GM18517 (cell line): ENCODE measurements around the gene CEACAM8.
"Not testable (repeated sequence)": the region's sequence is repeated elsewhere in the genome, so short reads cannot be mapped to it uniquely, and the experiment has no call there.

Experiments used
- ATAC-seq: cut with Tn5 transposase; IDR thresholded peaks from one replicate; pipeline ENCODE4 v1.9.1; 2021; ENCODE audit warnings: mild to moderate bottlenecking, moderate library complexity; ENCODE audit not compliant: unreplicated experiment

CEACAM8 gene

DNA sequence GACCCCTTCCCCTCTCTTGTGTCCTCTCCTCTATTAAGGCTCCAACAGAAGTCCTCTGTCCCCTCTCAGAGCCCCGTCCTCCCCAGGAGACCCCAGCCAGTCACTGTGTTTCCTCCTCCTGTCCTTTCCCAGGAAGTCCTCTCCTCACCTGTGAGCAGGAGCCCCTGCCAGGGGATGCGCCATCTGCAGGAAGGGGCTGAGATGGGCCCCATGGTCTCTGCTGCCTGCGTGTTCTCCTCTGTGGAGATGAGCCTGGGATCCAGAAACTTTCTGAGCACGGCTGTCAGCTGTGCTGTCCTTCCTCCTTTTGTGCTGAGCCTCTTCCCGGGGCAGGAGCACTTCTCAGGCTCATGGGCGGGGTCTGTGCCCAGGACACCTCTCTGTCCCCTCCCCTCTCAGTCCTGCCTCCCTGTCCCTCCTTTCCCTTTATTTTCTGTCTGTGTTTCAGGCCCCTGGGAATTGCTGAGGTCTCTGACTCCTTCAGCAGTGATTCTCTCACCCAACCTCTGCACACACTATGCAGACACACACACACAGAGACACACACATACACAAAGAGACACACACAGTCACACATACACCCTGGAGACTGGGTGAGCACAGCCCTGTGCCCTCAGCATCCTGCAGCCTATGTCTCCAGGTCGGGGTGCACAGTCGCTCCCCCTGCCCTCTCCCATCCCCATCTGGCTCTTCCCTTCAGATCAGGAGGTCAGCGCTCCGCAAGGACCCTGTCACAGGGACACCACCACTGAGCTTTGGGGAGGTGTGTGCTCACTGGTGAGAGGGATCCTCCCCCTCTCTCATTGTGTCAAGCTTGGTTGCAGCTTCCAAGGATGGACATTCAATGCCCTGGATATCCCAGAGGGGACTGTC, at the start of gene CEACAM8:
Gene CEACAM8, minus strand, starts transcription at position 308 of the 873 bp plus-strand sequence. Its CDS starts 96 bp downstream, at position 212.
- no peak for ATAC-seq

DNA sequence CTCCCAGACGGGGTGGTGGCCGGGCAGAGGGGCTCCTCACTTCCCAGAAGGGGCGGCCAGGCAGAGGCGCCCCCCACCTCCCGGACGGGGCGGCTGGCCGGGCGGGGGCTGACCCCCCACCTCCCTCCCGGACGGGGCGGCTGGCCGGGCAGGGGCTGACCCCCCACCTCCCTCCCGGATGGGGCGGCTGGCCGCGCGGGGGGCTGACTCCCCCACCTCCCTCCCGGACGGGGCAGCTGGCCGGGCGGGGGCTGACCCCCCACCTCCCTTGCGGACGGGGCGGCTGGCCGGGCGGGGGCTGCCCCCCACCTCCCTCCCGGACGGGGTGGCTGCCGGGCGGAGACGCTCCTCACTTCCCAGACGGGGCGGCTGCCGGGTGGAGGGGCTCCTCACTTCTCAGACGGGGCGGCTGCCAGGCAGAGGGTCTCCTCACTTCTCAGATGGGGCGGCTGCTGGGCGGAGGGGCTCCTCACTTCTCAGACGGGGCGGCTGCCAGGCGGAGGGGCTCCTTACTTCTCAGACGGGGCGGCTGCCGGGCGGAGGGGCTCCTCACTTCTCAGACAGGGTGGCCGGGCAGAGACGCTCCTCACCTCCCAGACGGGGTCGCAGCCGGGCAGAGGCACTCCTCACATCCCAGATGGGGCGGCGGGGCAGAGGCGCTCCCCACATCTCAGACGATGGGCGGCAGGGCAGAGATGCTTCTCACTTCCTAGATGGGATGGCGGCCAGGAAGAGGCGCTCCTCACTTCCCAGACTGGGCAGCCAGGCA, 44.8 kb upstream of the CEACAM8 start:
- ATAC-seq: not testable (repeated sequence)

- no peak for ATAC-seq
Observed at GRCh38 chr19:42635233-42635539, 40.5 kb upstream of the CEACAM8 start.

- ATAC-seq: no peak
Observed at GRCh38 chr19:42634409-42635232, 39.9 kb upstream of the CEACAM8 start.

GRCh38 chr19:42629191-42629590, 34.5 kb upstream of the CEACAM8 start:
- ATAC-seq: no peak

DNA sequence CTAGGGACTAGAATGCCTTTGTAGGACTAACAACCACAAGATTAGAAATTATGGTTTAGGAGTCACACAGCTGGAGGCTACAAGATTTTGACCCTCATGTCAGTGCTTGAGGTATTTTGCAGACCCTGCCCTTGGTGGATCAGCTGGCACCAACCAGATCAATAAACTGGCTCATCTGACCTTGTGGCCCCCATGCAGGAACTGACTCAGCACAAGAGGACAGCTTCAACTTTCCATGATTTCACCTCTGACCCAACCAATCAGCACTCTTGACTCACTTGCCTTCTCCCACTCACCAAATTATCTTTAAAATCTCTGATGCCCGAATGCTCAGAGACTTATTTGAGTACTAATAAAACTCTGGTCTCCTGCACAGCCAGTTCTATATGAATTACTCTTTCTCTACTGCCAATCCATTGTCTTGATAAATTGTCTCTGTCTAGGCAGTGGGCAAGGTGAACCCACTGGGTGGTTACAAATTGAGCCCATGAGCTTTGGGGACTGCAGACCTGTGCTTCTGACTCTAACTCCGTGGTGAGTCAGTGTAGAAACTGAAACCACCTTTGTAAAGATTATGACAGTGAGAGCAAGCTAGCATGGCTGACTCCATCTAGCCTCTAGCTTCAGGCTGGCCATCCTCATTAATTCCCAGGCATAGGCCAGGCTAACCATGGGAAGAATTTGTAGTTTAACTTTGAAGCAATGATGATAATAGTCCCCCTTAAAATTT, 33.9 kb upstream of the CEACAM8 start:
- no peak for ATAC-seq

GRCh38 chr19:42627916-42628315, 33.2 kb upstream of the CEACAM8 start:
- ATAC-seq: no peak

DNA sequence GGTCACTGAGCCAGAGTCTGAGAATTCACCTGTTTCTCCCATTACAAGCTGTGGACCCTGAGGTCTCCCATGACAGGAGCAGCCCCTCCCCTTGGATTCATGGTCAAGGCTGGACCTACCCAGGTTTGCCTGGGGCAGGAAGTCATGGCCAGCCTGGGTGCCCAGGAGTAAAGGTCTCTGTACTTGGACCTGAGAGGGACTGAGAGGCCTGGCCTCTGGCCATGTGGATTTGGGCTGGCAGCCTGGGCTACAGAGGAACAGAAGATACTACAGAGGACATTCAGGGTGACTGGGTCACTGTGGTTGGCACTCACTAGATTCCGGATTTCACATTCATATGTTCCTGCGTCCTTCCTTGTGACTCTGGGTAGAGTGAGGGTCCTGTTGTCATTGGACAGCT, 31.5 kb upstream of the CEACAM8 start:
- ATAC-seq: no peak

GRCh38 chr19:42619271-42619670, 24.5 kb upstream of the CEACAM8 start:
- no peak for ATAC-seq

DNA sequence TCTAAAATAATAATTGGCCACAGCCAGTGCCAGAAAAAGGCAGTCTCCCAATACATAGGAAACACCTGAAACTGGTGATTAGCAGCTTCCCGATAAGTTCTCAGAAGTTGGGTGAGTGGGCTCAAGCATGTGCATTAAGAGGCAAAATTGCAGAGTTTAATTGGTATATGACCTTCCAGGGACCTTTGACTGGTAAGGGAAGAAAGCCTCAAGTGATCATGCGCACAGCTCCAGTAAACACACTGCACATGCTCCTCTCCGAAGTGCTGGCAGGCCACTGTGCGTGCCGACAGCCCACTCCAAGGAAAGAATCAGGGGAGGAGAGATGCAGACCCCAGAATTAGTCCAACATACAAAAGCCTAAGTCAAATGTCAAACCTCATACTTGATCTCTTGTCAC, 18.9 kb upstream of the CEACAM8 start:
- no peak for ATAC-seq

DNA sequence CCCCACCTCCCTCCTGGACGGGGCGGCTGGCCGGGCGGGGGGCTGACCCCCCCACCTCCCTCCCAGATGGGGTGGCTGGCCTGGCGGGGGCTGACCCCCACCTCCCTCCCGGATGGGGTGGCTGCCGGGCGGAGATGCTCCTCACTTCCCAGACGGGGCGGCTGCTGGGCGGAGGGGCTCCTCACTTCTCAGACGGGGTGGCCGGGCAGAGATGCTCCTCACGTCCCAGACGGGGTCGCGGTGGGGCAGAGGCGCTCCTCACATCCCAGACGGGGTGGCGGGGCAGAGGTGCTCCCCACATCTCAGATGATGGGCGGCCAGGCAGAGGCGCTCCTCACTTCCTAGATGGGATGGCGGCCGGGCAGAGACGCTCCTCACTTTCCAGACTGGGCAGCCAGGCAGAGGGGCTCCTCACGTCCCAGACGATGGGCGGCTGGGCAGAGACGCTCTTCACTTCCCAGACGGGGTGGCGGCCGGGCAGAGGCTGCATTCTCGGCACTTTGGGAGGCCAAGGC, 15.7 kb upstream of the CEACAM8 start:
- not testable (repeated sequence) for ATAC-seq

- no peak for ATAC-seq
Observed at GRCh38 chr19:42606660-42607351, 12.1 kb upstream of the CEACAM8 start.

DNA sequence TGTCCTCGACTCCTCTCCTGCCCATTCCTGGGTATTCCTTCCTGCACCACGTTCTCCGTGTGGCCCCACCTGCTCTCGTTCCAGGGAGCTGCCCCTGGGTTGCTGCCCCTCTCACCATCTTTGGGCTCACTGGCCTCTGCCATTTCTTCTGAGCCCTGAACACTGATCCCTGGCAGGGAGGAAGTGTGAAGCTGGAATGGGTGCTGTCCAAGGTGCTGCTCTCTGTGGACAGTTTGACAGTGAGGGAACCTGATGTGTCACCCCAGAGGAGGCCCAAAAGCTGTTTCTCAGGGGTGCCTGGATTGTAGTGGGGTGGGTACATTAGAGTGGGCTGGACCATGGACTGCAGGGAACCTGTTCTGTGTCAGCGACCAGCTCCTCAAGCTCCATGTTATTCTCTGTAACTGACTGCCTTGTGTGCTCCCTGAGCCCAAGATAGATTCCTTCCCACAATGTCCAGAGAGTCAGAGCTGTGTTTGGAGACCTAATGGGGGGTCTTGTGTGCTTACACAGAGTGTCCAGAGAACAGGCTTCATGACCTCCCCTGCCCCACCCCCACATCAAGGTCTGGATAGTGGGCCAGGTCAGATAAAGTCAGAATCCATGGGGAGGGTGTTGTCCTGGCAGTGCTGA, 7.2 kb upstream of the CEACAM8 start:
- no peak for ATAC-seq

- ATAC-seq: no peak
Observed at GRCh38 chr19:42596391-42597072, 1.8 kb upstream of the CEACAM8 start.

DNA sequence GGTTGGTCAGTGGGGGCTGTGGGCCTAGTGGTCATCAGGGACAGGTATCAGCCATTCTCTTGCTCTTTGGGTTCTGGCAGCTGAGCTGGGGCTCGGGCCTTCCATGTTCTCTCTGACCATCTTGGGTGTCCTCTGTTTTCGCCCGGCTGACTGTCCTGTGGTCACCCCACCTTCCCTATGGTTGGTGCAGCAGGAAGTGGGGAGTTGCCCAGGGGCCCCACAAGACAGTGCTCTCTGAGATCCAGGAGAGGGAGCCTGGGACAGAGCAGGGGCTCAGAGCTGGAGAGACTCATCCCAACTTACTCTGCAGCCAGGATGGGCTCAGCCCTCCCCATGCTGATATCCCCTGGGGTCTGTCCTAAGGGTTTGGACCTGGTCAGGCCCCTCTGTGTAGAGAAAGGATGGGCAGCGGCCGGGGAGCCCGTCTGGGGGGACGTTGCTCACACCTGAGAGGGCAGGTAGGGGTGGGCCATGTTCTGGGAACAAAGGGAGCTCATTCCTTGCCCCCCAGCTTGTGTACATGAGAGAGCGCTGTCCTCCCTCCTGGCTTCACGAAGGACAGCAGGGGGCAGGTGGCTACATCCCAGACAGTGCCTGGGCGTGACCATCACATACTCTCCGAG, 937 bp upstream of the CEACAM8 start:
- no peak for ATAC-seq

DNA sequence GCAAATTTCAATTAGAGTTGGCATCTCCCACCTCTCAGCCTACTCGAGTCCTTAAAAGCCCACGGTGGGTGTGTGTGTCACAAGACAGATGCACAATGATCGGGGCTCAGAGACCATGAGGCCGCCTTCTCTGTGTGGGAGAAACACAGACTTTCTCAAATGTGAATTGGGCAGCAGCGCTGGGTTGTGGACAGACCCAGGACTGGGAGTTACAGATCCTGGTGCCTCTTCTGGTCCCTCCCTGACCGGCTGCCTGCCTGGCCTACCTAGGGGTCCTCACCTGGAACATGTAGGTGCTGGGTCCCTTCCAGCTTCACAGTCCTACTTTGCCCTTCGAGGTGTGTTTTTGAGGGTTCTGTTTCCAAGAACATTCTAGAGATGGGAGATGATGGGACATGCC, 4.9 kb downstream of the CEACAM8 start:
- ATAC-seq: no peak

- no peak for ATAC-seq
Observed at GRCh38 chr19:42584466-42584865, 10.3 kb downstream of the CEACAM8 start.

GRCh38 chr19:42577016-42577415, 17.7 kb downstream of the CEACAM8 start:
- no peak for ATAC-seq
